ENCODE data around the gene DNAJC9. TPM values are rescaled to one million over a fixed set of nuclear protein-coding genes. Genes with fewer than 3 reads are reported as not detected.

Gene DNAJC9
- total RNA-seq, 1 experiment from 2014 or later = 63.5 TPM

- TF ChIP-seq CTCF (IDR thresholded peaks at IDR 0.05) (no peak), SIN3A (IDR thresholded peaks at IDR 0.05; ENCODE audit: borderline replicate concordance, insufficient read depth, low read depth, low read length) (no peak), POLR2AphosphoS5 (IDR thresholded peaks at IDR 0.05; ENCODE audit: low read depth, low read length) (no peak), REST (IDR thresholded peaks at IDR 0.05; ENCODE audit: insufficient read depth in 1 of 2, low read depth in 2 of 2, low read length in 1 of 2) (no peak), TCF7L2 (IDR thresholded peaks at IDR 0.05; ENCODE audit: low read depth, low read length) (no peak)
- ATAC-seq = no peak
- intact Hi-C loops (cut with micrococcal nuclease; ENCODE audit: unreplicated experiment) (no loop called here), in situ Hi-C loops (cut with HindIII; ENCODE audit: low pct_unique_long_range_greater_than_20kb, low sequenced_read_pairs) (no loop called here)
- Histone ChIP-seq H3K4me3 (ENCODE audit: low read depth in 2 of 2, low read length in 2 of 2) (no peak overlapping the region), H3K27ac (ENCODE audit: low read length) (no peak overlapping the region), H3K4me1 (ENCODE audit: control insufficient read depth, insufficient read depth, low read length) (no peaks in the 10 kb centered on the region), H3K27me3 (ENCODE audit: control insufficient read depth, insufficient read depth, low read length) (peaks cover 4% of the 10 kb centered on the region; the same call in 1 of the 2 replicates), H3K36me3 (ENCODE audit: control insufficient read depth, insufficient read depth, low read length) (no peaks in the 10 kb centered on the region), H3K9me3 (ENCODE audit: control insufficient read depth, insufficient read depth, low read depth, low read length) (no peaks in the 10 kb centered on the region)
- BruUV-seq (replicated peaks) = no TSS peak
- DNase-seq (ENCODE audit: low read depth, low spot score) = no peak
- POLR2A ChIA-PET = no interaction called here
- CTCF ChIA-PET = no interaction called here
Observed at GRCh38 chr10:73281097-73281496, 34.0 kb upstream of the DNAJC9 start.

GRCh38 chr10:73264423-73264822 is 17.4 kb upstream of the DNAJC9 start:
- Histone ChIP-seq H3K9me3 (ENCODE audit: control insufficient read depth, insufficient read depth, low read depth, low read length) (0 out of 2 replicates have a peak, but pooled peaks cover 3% of the 10 kb centered on the region), H3K4me3 (ENCODE audit: low read depth in 2 of 2, low read length in 2 of 2) (no peak overlapping the region), H3K36me3 (ENCODE audit: control insufficient read depth, insufficient read depth, low read length) (no peaks in the 10 kb centered on the region), H3K27me3 (ENCODE audit: control insufficient read depth, insufficient read depth, low read length) (peaks cover 5% of the 10 kb centered on the region; the same call in 1 of the 2 replicates), H3K4me1 (ENCODE audit: control insufficient read depth, insufficient read depth, low read length) (no peaks in the 10 kb centered on the region; the same call in 1 of the 2 replicates), H3K27ac (ENCODE audit: low read length) (no peak overlapping the region)
- BruUV-seq (replicated peaks) = no TSS peak
- DNase-seq (ENCODE audit: low read depth, low spot score) = no peak
- no peak for TF ChIP-seq REST (IDR thresholded peaks at IDR 0.05; ENCODE audit: insufficient read depth in 1 of 2, low read depth in 2 of 2, low read length in 1 of 2)
- TF ChIP-seq CTCF (IDR thresholded peaks at IDR 0.05) = no peak
- TF ChIP-seq SIN3A (IDR thresholded peaks at IDR 0.05; ENCODE audit: borderline replicate concordance, insufficient read depth, low read depth, low read length) = no peak
- TF ChIP-seq TCF7L2 (IDR thresholded peaks at IDR 0.05; ENCODE audit: low read depth, low read length) = no peak
- TF ChIP-seq POLR2AphosphoS5 (IDR thresholded peaks at IDR 0.05; ENCODE audit: low read depth, low read length) = no peak
- no peak for ATAC-seq
- ChIA-PET CTCF (interaction anchor here (0.7 to 0.9 kb wide), 4 partner anchors 12 to 297 kb away, joined by 3 to 6 read pairs (median 4); no protein-coding TSS in a partner anchor), POLR2A (no interaction called here)
- in situ Hi-C loops (cut with HindIII; ENCODE audit: low pct_unique_long_range_greater_than_20kb, low sequenced_read_pairs) = no loop called here
- intact Hi-C loops (cut with micrococcal nuclease; ENCODE audit: unreplicated experiment) = loop anchor here (10.0 kb wide), 2 partner anchors 90 to 380 kb away; partner anchors contain the start of genes CFAP70 and MYOZ1
